DND-41 (cell line): ENCODE measurements around the gene P3H3.
"Not testable (repeated sequence)": the region's sequence is repeated elsewhere in the genome, so short reads cannot be mapped to it uniquely, and the experiment has no call there.

Experiments
- ATAC-seq: fragments of 200-7000 bp; cut with Tn5 transposase; 3 replicates; pipeline ENCODE4 v1.9.1; 2021; ENCODE audit warnings: low read depth; ENCODE audit not compliant: insufficient read depth
- DNase-seq: peaks from one replicate; pipeline ENCODE4 v3.0.0-alpha.2; 2020
- H2AFZ ChIP-seq: 2 replicates; pipeline ENCODE4 v1.6.0; 2012; ENCODE audit warnings: low read depth, low read length
- H3K27ac ChIP-seq: 2 replicates; pipeline ENCODE4 v1.5.1; 2012; ENCODE audit warnings: low read length, inconsistent platforms
- H3K27me3 ChIP-seq: fragments of 200-600 bp; sonication (generic); 2 replicates; pipeline ENCODE4 v1.6.0; 2012; ENCODE audit warnings: low read length, mild to moderate bottlenecking, inconsistent platforms; ENCODE audit not compliant: insufficient read depth, poor library complexity
- H3K36me3 ChIP-seq: 2 replicates; pipeline ENCODE4 v1.5.1; 2012; ENCODE audit warnings: low read length, inconsistent platforms; ENCODE audit not compliant: insufficient read depth
- H3K4me1 ChIP-seq: 2 replicates; pipeline ENCODE4 v1.5.1; 2012; ENCODE audit warnings: mild to moderate bottlenecking, low read length; ENCODE audit not compliant: insufficient read depth
- H3K4me2 ChIP-seq: 2 replicates; pipeline ENCODE4 v1.6.0; 2012; ENCODE audit warnings: mild to moderate bottlenecking, moderate library complexity, low read length, inconsistent platforms; ENCODE audit not compliant: insufficient read depth
- H3K4me3 ChIP-seq, 2 experiments: fragments of 200-600 bp in 1 of 2; shearing (Covaris generic) in 1 of 2; 2 replicates each; pipeline ENCODE4 v1.5.1; 2012 to 2016; ENCODE audit warnings: inconsistent platforms in 2 of 2, low read length in 2 of 2, mild to moderate bottlenecking in 2 of 2, low read depth in 1 of 2, moderate library complexity in 1 of 2
- H3K79me2 ChIP-seq: 2 replicates; pipeline ENCODE4 v1.6.0; 2012; ENCODE audit warnings: low read length, inconsistent platforms; ENCODE audit not compliant: insufficient read depth
- H3K9ac ChIP-seq: 2 replicates; pipeline ENCODE4 v1.6.0; 2012; ENCODE audit warnings: low read depth, mild to moderate bottlenecking, inconsistent platforms, low read length, moderate library complexity
- H3K9me3 ChIP-seq: 2 replicates; pipeline ENCODE4 v1.5.1; 2012; ENCODE audit warnings: low read length, moderate library complexity, mild to moderate bottlenecking, inconsistent platforms; ENCODE audit not compliant: insufficient read depth, severe bottlenecking
- H4K20me1 ChIP-seq: 2 replicates; pipeline ENCODE4 v1.6.0; 2012; ENCODE audit warnings: low read length; ENCODE audit not compliant: insufficient read depth
- EZH2 ChIP-seq: IDR thresholded peaks from 3 replicates; pipeline ENCODE4 v1.6.1; 2012; ENCODE audit warnings: borderline replicate concordance, low read depth, mild to moderate bottlenecking, moderate library complexity, low read length, inconsistent platforms; ENCODE audit not compliant: severe bottlenecking
- TF ChIP-seq, protein P1 (sequence below): IDR thresholded peaks from 2 replicates; pipeline ENCODE4 v1.5.1; 2012; ENCODE audit warnings: borderline replicate concordance, low read length, moderate library complexity, mild to moderate bottlenecking; ENCODE audit not compliant: poor library complexity, severe bottlenecking; ENCODE audit errors: extremely low read depth

The P3H3 gene

DNA sequence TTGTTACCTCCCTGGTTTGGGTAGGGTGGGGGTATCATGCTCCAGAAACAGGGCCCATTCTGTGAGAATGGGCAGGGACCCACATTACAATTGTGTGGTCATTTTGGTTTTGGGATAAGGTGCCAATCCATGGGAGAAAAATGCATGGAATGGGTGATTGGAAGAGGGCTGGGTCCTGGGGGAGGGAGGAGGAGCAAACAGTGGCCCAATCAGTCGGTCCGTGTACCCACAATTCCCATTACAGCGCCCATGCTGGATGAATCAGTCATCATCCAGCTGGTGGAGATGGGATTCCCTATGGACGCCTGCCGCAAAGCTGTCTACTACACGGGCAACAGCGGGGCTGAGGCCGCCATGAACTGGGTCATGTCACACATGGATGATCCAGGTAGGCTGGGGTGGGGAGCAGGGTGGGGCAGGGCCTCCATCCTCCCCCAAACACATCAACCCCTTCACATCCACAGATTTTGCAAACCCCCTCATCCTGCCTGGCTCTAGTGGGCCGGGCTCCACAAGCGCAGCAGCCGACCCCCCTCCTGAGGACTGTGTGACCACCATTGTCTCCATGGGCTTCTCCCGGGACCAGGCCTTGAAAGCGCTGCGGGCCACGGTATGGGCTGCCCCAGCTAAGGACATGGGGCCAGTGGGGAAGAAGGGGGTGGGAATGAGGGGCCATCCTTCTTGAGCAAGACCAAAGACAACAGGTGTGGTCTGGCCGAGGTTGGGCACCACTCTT lies 35.5 kb downstream of the P3H3 start:
- H3K79me2 ChIP-seq = peaks cover 15% of the 10 kb centered on the region
- DNase-seq (no peak), ATAC-seq (no peak)
- peaks cover 83% of the 10 kb centered on the region for H3K36me3 ChIP-seq
- H3K9me3 ChIP-seq = no peaks in the 10 kb centered on the region
- H4K20me1 ChIP-seq = peaks cover 12% of the 10 kb centered on the region
- TF ChIP-seq EZH2 = no peak
- TF ChIP-seq, protein P1, sequence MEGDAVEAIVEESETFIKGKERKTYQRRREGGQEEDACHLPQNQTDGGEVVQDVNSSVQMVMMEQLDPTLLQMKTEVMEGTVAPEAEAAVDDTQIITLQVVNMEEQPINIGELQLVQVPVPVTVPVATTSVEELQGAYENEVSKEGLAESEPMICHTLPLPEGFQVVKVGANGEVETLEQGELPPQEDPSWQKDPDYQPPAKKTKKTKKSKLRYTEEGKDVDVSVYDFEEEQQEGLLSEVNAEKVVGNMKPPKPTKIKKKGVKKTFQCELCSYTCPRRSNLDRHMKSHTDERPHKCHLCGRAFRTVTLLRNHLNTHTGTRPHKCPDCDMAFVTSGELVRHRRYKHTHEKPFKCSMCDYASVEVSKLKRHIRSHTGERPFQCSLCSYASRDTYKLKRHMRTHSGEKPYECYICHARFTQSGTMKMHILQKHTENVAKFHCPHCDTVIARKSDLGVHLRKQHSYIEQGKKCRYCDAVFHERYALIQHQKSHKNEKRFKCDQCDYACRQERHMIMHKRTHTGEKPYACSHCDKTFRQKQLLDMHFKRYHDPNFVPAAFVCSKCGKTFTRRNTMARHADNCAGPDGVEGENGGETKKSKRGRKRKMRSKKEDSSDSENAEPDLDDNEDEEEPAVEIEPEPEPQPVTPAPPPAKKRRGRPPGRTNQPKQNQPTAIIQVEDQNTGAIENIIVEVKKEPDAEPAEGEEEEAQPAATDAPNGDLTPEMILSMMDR = no peak
- no peak overlapping the region for H3K4me3 ChIP-seq
- no peak overlapping the region for H3K9ac ChIP-seq
- no peak overlapping the region for H2AFZ ChIP-seq
- peaks cover 17% of the 10 kb centered on the region for H3K4me1 ChIP-seq
- no peak overlapping the region for H3K27ac ChIP-seq
- no peaks in the 10 kb centered on the region for H3K27me3 ChIP-seq
- H3K4me2 ChIP-seq = no peak overlapping the region

DNA sequence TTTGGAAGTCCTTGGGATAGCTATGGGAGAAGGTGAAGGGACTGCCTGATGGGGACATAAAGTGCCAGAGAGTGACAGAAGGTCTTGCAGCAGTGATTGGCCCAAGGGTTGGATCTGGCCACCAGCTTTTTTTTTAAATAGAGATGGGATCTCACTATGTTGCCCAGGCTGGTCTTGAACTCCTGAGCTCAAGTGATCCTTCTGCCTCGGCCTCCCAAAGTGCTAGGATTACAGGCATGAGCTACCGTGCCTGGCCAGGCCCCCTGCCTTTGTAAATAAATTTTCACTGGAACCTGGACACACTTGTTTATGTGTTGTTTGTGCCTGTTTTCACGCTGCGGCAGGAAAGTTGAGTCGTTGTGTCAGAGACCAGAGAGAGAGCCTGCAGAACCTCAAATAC lies 37.1 kb downstream of the P3H3 start:
- not testable (repeated sequence) for DNase-seq, ATAC-seq, H3K4me2 ChIP-seq, H3K27ac ChIP-seq, H3K27me3 ChIP-seq, H3K9ac ChIP-seq, H3K9me3 ChIP-seq, H2AFZ ChIP-seq, H3K4me3 ChIP-seq
- Histone ChIP-seq H4K20me1 (peaks cover 28% of the 10 kb centered on the region), H3K4me1 (peaks cover 32% of the 10 kb centered on the region), H3K36me3 (peaks cover 85% of the 10 kb centered on the region), H3K79me2 (peaks cover 30% of the 10 kb centered on the region)

DNA sequence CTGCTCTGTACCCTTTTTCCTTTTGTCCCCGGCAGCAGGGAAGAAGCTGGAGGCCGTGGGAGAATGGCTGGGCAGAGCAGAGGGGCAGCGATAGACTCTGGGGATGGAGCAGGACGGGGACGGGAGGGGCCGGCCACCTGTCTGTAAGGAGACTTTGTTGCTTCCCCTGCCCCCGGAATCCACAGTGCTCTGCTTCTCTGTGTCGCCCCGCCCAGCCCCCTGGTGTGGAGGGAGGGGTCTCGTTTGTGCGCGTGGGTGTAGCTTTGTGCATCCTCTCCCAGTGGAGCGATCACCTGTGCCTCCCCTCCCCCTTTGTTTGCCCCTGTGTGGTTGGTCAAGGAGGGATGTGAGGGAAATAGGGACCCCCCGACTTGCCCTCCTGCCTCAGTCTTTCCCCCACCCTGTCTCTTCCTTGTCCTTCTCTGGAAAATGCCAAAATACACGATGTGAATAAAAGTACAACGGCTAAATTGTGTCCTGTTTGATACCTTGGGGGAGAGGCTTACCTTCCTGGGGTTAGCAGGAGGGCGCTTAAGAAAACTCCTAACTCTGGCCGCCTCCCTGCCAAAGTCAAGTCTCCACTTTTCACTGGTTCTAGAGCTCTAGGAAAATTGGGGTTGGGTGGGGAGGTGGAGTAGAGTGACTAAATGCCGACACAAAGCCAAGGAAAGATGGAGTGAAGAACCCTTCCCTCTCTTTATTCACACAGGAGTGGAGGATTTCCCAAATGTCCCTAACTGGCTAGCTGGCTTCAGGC lies 38.1 kb downstream of the P3H3 start:
- ATAC-seq (no peak), DNase-seq (no peak)
- peak overlapping the region in 1 of 2 experiments; percentile 80; a peak in 2 of 4 replicates for H3K4me3 ChIP-seq
- H4K20me1 ChIP-seq = peaks cover 36% of the 10 kb centered on the region
- H3K4me1 ChIP-seq = peaks cover 43% of the 10 kb centered on the region
- peaks cover 84% of the 10 kb centered on the region for H3K36me3 ChIP-seq
- H3K27ac ChIP-seq = peak overlapping the region; percentile 67; the same call in 1 of the 2 replicates
- H3K79me2 ChIP-seq = peaks cover 34% of the 10 kb centered on the region
- TF ChIP-seq, protein P1 = no peak
- TF ChIP-seq EZH2 = no peak
- no peaks in the 10 kb centered on the region for H3K9me3 ChIP-seq
- no peaks in the 10 kb centered on the region for H3K27me3 ChIP-seq
- peak overlapping the region; percentile 75 for H2AFZ ChIP-seq
- H3K9ac ChIP-seq = peak overlapping the region; percentile 80
- H3K4me2 ChIP-seq = peak overlapping the region; percentile 99

DNA sequence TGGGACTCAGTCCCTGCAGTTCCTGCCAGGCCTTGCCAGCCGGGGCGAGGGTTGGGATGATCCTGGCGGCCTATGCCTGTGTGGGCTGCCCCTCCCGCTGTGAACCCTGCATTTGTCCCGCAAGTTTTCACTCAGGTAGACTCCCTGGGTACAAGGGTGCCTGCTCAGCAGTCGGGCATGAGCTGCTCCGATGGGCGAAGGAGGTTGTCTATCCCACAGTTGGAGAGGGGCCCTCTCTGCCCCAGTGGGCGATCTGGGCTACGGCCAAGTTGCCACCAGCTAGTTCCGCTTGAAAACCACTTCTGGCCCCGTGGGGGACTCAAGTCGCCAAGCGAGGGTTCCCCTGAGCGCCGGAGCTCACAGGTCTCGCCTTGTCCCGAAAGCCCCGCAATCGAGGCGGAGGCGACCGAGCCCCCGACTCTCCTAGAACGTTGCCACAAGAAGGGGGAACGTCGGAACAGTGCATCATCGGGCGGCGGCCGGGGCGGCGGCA lies 38.8 kb downstream of the P3H3 start:
- H3K79me2 ChIP-seq = peaks cover 39% of the 10 kb centered on the region
- H3K4me3 ChIP-seq = peak overlapping the region; percentile 24 to 80; a peak in 3 of 4 replicates
- ATAC-seq (peak; percentile 4; the same call in 2 of the 3 replicates), DNase-seq (no peak)
- no peaks in the 10 kb centered on the region for H3K27me3 ChIP-seq
- peaks cover 42% of the 10 kb centered on the region for H4K20me1 ChIP-seq
- H3K9ac ChIP-seq = peak overlapping the region; percentile 80
- peak overlapping the region; percentile 67 for H3K27ac ChIP-seq
- H3K4me2 ChIP-seq = peak overlapping the region; percentile 99
- H3K36me3 ChIP-seq = peaks cover 84% of the 10 kb centered on the region
- no peak for TF ChIP-seq EZH2
- TF ChIP-seq, protein P1 = no peak
- peak overlapping the region; percentile 75 for H2AFZ ChIP-seq
- no peaks in the 10 kb centered on the region for H3K9me3 ChIP-seq
- H3K4me1 ChIP-seq = peaks cover 49% of the 10 kb centered on the region
